NCI-H146 treated with DMSO at 0.1 percent for 48 hours (cell line): Measurements from ENCODE around the gene CLEC2A.

ENCODE experiments used
- DNase-seq: peaks from one replicate; lab custom pipeline; 2025; ENCODE audit not compliant: unreplicated experiment; lab: John Stamatoyannopoulos, UW

CLEC2A gene

GRCh38 chr12:9935026-9935425, 2.9 kb upstream of the CLEC2A start:
- DNase-seq = no peak

GRCh38 chr12:9933958-9934357, 1.8 kb upstream of the CLEC2A start:
- DNase-seq = no peak

- DNase-seq = no peak
Observed at GRCh38 chr12:9931245-9931644, 925 bp downstream of the CLEC2A start.

- no peak for DNase-seq
Observed at GRCh38 chr12:9928607-9929006, 3.6 kb downstream of the CLEC2A start.

- no peak for DNase-seq
Observed at GRCh38 chr12:9926876-9927275, 5.3 kb downstream of the CLEC2A start.

GRCh38 chr12:9925705-9926393, 6.3 kb downstream of the CLEC2A start:
- no peak for DNase-seq

- DNase-seq = no peak
Observed at GRCh38 chr12:9922429-9922828, 9.7 kb downstream of the CLEC2A start.

- DNase-seq = no peak
Observed at GRCh38 chr12:9920451-9920850, 11.7 kb downstream of the CLEC2A start.

- no peak for DNase-seq
Observed at GRCh38 chr12:9919443-9919842, 12.7 kb downstream of the CLEC2A start.

GRCh38 chr12:9911708-9912107, 20.5 kb downstream of the CLEC2A start:
- DNase-seq = no peak

GRCh38 chr12:9910716-9911421, 21.3 kb downstream of the CLEC2A start:
- no peak for DNase-seq

- no peak for DNase-seq
Observed at GRCh38 chr12:9909724-9910123, 22.4 kb downstream of the CLEC2A start.

GRCh38 chr12:9908350-9908749, 23.8 kb downstream of the CLEC2A start:
- DNase-seq = no peak

GRCh38 chr12:9907769-9908168, 24.4 kb downstream of the CLEC2A start:
- DNase-seq = no peak

- DNase-seq = no peak
Observed at GRCh38 chr12:9906873-9907272, 25.3 kb downstream of the CLEC2A start.

- no peak for DNase-seq
Observed at GRCh38 chr12:9902539-9903228, 29.5 kb downstream of the CLEC2A start.

GRCh38 chr12:9900930-9901329, 31.2 kb downstream of the CLEC2A start:
- DNase-seq = no peak

GRCh38 chr12:9899209-9899608, 33.0 kb downstream of the CLEC2A start:
- no peak for DNase-seq

- DNase-seq = no peak
Observed at GRCh38 chr12:9897535-9897934, 34.6 kb downstream of the CLEC2A start.

GRCh38 chr12:9895215-9895971, 36.8 kb downstream of the CLEC2A start:
- DNase-seq = no peak

GRCh38 chr12:9888665-9889273, 43.4 kb downstream of the CLEC2A start:
- no peak for DNase-seq
